SU-DHL-6 (cell line): ENCODE data around the gene PITPNC1.

ENCODE experiments used
- CTCF ChIP-seq: fragments of 200-600 bp; sonication (generic); IDR thresholded peaks from one replicate; pipeline ENCODE4 v1.5.1; 2017; ENCODE audit warnings: antibody characterized with exemption, mild to moderate bottlenecking, low read length, moderate library complexity; ENCODE audit not compliant: insufficient read depth, poor library complexity, severe bottlenecking
- EZH2phosphoT487 ChIP-seq: fragments of 200-600 bp; sonication (generic), shearing (Covaris generic); conservative IDR thresholded peaks from 2 replicates; pipeline ENCODE4 v1.6.1; 2018; ENCODE audit warnings: mild to moderate bottlenecking, antibody characterized with exemption, low read length, moderate library complexity, mixed read lengths

GRCh38 chr17:67441896-67442219 lies 64.8 kb downstream of the PITPNC1 start:
- TF ChIP-seq CTCF: no peak
- no peak for TF ChIP-seq EZH2phosphoT487
